Kidney (tissue), 14 donors: ENCODE measurements around the gene NINJ2. TPM values are rescaled to one million over a fixed set of nuclear protein-coding genes. Genes with fewer than 3 reads are reported as not detected.

Experiments used
- DNase-seq, 5 donors: peaks; one replicate each; pipeline ENCODE4 v3.0.0-alpha.2; 2013 to 2020
- FAIRE-seq: peaks from 2 replicates; lab custom pipeline; 2012; peaks lifted over from hg19 to GRCh38; lab: Jason Lieb, UNC
- H3K27ac ChIP-seq, 2 donors: one replicate each; pipeline ENCODE4 v1.7.0; 2013; ENCODE audit warnings: low read depth in 2 of 2, low read length in 2 of 2, inconsistent platforms in 1 of 2
- H3K27me3 ChIP-seq: one replicate; pipeline ENCODE4 v1.7.1; 2013; ENCODE audit warnings: low read length, inconsistent platforms; ENCODE audit not compliant: control insufficient read depth, insufficient read depth
- H3K36me3 ChIP-seq, 3 donors: one replicate each; pipeline versions ENCODE4 v1.7.0 to v1.7.1; 2013; ENCODE audit warnings: low read length in 3 of 3, control low read depth in 1 of 3, inconsistent platforms in 1 of 3; ENCODE audit not compliant: insufficient read depth in 3 of 3, control insufficient read depth in 2 of 3
- H3K4me1 ChIP-seq, 3 donors: one replicate each; pipeline versions ENCODE4 v1.7.0 to v1.7.1; 2013; ENCODE audit warnings: low read length in 3 of 3, inconsistent platforms in 1 of 3, low read depth in 1 of 3; ENCODE audit not compliant: control insufficient read depth in 2 of 3, insufficient read depth in 2 of 3
- H3K4me3 ChIP-seq, 3 donors: one replicate each; pipeline versions ENCODE4 v1.7.0 to v1.8.1; 2013; ENCODE audit warnings: low read length in 3 of 3, control low read depth in 1 of 3, inconsistent platforms in 1 of 3
- H3K9ac ChIP-seq, 3 donors: one replicate each; pipeline versions ENCODE4 v1.7.0 to v1.7.1; 2013; ENCODE audit warnings: low read length in 3 of 3, control low read depth in 1 of 3, inconsistent platforms in 1 of 3
- H3K9me3 ChIP-seq, 3 donors: one replicate each; pipeline versions ENCODE4 v1.7.0 to v1.7.1; 2013; ENCODE audit warnings: low read length in 3 of 3, control low read depth in 1 of 3, inconsistent platforms in 1 of 3; ENCODE audit not compliant: control insufficient read depth in 2 of 3, insufficient read depth in 1 of 3
- CTCF ChIP-seq: IDR thresholded peaks from 3 replicates; pipeline ENCODE4 v1.5.1; 2012; ENCODE audit warnings: mild to moderate bottlenecking, moderate library complexity, borderline replicate concordance; ENCODE audit not compliant: insufficient read depth; ENCODE audit errors: extremely low read depth
- intact Hi-C: fragments of 100-400 bp; cut with DNase I; formaldehyde crosslinking; loops from one replicate; pipeline ENCODE4 v1.11.1; 2022
- polyA plus RNA-seq: library from polyadenylated mRNA; stranded (reverse); fragments of 350-450 nt; fragmentation: Illumina TruSeq; extraction: RNeasy Lipid Tissue Mini Kit (QIAGEN cat#74804); gene quantifications from one replicate; pipeline ENCODE4 v1.2.3, GENCODE V29; 2014; ENCODE audit warnings: low read depth, low replicate concordance; ENCODE audit not compliant: insufficient read depth
- total RNA-seq: library from RNA; stranded (reverse); fragmentation: NEBNext Ultra II Directional; extraction: Animal tissue kit (Norgen Biotek cat#: 25700); gene quantifications from one replicate; pipeline ENCODE4 v1.2.1, GENCODE V29; 2021
- donor health status: control.
- donor health status: control.
- donor health status: control.
- donor health status: control.
- donor health status: control.
- donor health status: DM: yes; HTN: yes; CAD: no.
- donor health status: Normal renal cell carcinoma (clear cell type).

Gene NINJ2
- total and polyA plus RNA-seq, 2 donors from 2014 or later, result 0.69 to 2.8 TPM

- Histone ChIP-seq H3K27ac (no peak overlapping the region), H3K27me3 (no peaks in the 10 kb centered on the region), H3K4me1 (no peaks in the 10 kb centered on the region), H3K9me3 (no peaks in the 10 kb centered on the region), H3K36me3 (no peaks in the 10 kb centered on the region), H3K9ac (no peak overlapping the region), H3K4me3 (no peak overlapping the region)
- FAIRE-seq (no peak), DNase-seq (no peak)
- TF ChIP-seq CTCF, result no peak
- intact Hi-C loops, result no loop called here
These were observed 106.7 kb downstream of the NINJ2 start for GRCh38 chr12:556498-556897.

- no peak for DNase-seq
- Histone ChIP-seq H3K27me3 (no peaks in the 10 kb centered on the region), H3K9me3 (no peaks in the 10 kb centered on the region), H3K9ac (no peak overlapping the region), H3K36me3 (no peaks in the 10 kb centered on the region), H3K4me3 (no peak overlapping the region), H3K27ac (no peak overlapping the region), H3K4me1 (no peaks in the 10 kb centered on the region)
- intact Hi-C loops, result no loop called here
- TF ChIP-seq CTCF, result no peak
- no peak for FAIRE-seq
These were observed 109.3 kb downstream of the NINJ2 start for GRCh38 chr12:554001-554285.

- intact Hi-C loops, result no loop called here
- no peak for TF ChIP-seq CTCF
- Histone ChIP-seq H3K27me3 (no peaks in the 10 kb centered on the region), H3K36me3 (no peaks in the 10 kb centered on the region), H3K4me3 (no peak overlapping the region), H3K9me3 (no peaks in the 10 kb centered on the region), H3K9ac (no peak overlapping the region), H3K27ac (no peak overlapping the region), H3K4me1 (no peaks in the 10 kb centered on the region)
- no peak for DNase-seq
- no peak for FAIRE-seq
These were observed 109.8 kb downstream of the NINJ2 start for GRCh38 chr12:553216-554000.

GRCh38 chr12:552466-552865 is 110.8 kb downstream of the NINJ2 start:
- Histone ChIP-seq H3K36me3 (no peaks in the 10 kb centered on the region), H3K4me1 (no peaks in the 10 kb centered on the region), H3K9ac (no peak overlapping the region), H3K27me3 (no peaks in the 10 kb centered on the region), H3K27ac (no peak overlapping the region), H3K4me3 (no peak overlapping the region), H3K9me3 (no peaks in the 10 kb centered on the region)
- intact Hi-C loops, result no loop called here
- DNase-seq (no peak), FAIRE-seq (no peak)
- no peak for TF ChIP-seq CTCF
